ENCODE measurements around the gene LDLRAD2. TPM values are rescaled to one million over a fixed set of nuclear protein-coding genes. Genes with fewer than 3 reads are reported as not detected.
"Not testable (repeated sequence)": the region's sequence is repeated elsewhere in the genome, so short reads cannot be mapped to it uniquely, and the experiment has no call there.

The LDLRAD2 gene
- total and polyA plus RNA-seq, 2 donors (not counting 1 experiment from before 2014, with no cell fraction given) = not detected

- peak overlapping the region; percentile 45 for H3K4me2 ChIP-seq (ENCODE audit: extremely low read depth, insufficient read depth, low read length)
Measured at GRCh38 chr1:21764615-21765423, 47.2 kb upstream of the LDLRAD2 start.

GRCh38 chr1:21766210-21766609 lies 45.9 kb upstream of the LDLRAD2 start:
- Histone ChIP-seq H3K79me2 (ENCODE audit: control insufficient read depth, insufficient read depth, low read length) (peaks cover 46% of the 10 kb centered on the region), H3K27ac (ENCODE audit: insufficient read depth, low read length) (no peak overlapping the region), H2AFZ (ENCODE audit: low read length) (no peak overlapping the region), H3K4me1 (ENCODE audit: control insufficient read depth, extremely low read depth, insufficient read depth, low read length) (peaks cover 8% of the 10 kb centered on the region), H3K4me3 (replicated peaks in 1 of 4; ENCODE audit: control extremely low read depth in 1 of 4, insufficient read depth in 1 of 4, low read depth in 3 of 4, low read length in 4 of 4) (no peak overlapping the region), H3K9ac (ENCODE audit: insufficient read depth, low read length) (no peak overlapping the region), H3K27me3 (ENCODE audit: control insufficient read depth, insufficient read depth, low read length) (no peaks in the 10 kb centered on the region), H3K9me3 (ENCODE audit: control insufficient read depth, insufficient read depth, low read depth, low read length) (no peaks in the 10 kb centered on the region), H3K4me2 (ENCODE audit: extremely low read depth, insufficient read depth, low read length) (no peak overlapping the region), H4K20me1 (ENCODE audit: control insufficient read depth, extremely low read depth, insufficient read depth, low read length) (no peaks in the 10 kb centered on the region), H3K36me3 (ENCODE audit: control insufficient read depth, insufficient read depth, low read length) (no peaks in the 10 kb centered on the region)
- TF ChIP-seq EZH2 (IDR thresholded peaks at IDR 0.05; ENCODE audit: low read length, missing control alignments) (no peak), CTCF (conservative IDR thresholded peaks at IDR 0.05 in 1 of 2, IDR thresholded peaks at IDR 0.05 in 1 of 2; ENCODE audit: low read depth in 1 of 2, low read length in 2 of 2) (no peak)
- DNase-seq (ENCODE audit: low read depth in 2 of 2) = no peak

More at GRCh38 chr1:21764615-21765423, 47.2 kb upstream of the LDLRAD2 start:
- Histone ChIP-seq H3K4me1 (ENCODE audit: control insufficient read depth, extremely low read depth, insufficient read depth, low read length) (peaks cover 8% of the 10 kb centered on the region), H2AFZ (ENCODE audit: low read length) (no peak overlapping the region), H3K27ac (ENCODE audit: insufficient read depth, low read length) (peak overlapping the region; percentile 54), H3K27me3 (ENCODE audit: control insufficient read depth, insufficient read depth, low read length) (no peaks in the 10 kb centered on the region), H3K36me3 (ENCODE audit: control insufficient read depth, insufficient read depth, low read length) (no peaks in the 10 kb centered on the region), H3K4me3 (replicated peaks in 1 of 4; ENCODE audit: control extremely low read depth in 1 of 4, insufficient read depth in 1 of 4, low read depth in 3 of 4, low read length in 4 of 4) (no peak overlapping the region), H4K20me1 (ENCODE audit: control insufficient read depth, extremely low read depth, insufficient read depth, low read length) (no peaks in the 10 kb centered on the region), H3K79me2 (ENCODE audit: control insufficient read depth, insufficient read depth, low read length) (peaks cover 46% of the 10 kb centered on the region), H3K9me3 (ENCODE audit: control insufficient read depth, insufficient read depth, low read depth, low read length) (no peaks in the 10 kb centered on the region), H3K9ac (ENCODE audit: insufficient read depth, low read length) (no peak overlapping the region)
- TF ChIP-seq EZH2 (IDR thresholded peaks at IDR 0.05; ENCODE audit: low read length, missing control alignments) = no peak
- TF ChIP-seq CTCF (conservative IDR thresholded peaks at IDR 0.05 in 1 of 2, IDR thresholded peaks at IDR 0.05 in 1 of 2; ENCODE audit: low read depth in 1 of 2, low read length in 2 of 2) = no peak
- peak; percentile 89 to 93 for DNase-seq (ENCODE audit: low read depth in 2 of 2)

- not testable (repeated sequence) for H2AFZ ChIP-seq (ENCODE audit: low read length); H3K9ac ChIP-seq (ENCODE audit: insufficient read depth, low read length); DNase-seq (ENCODE audit: low read depth in 2 of 2); H3K27ac ChIP-seq (ENCODE audit: insufficient read depth, low read length); H3K9me3 ChIP-seq (ENCODE audit: control insufficient read depth, insufficient read depth, low read depth, low read length); H3K4me2 ChIP-seq (ENCODE audit: extremely low read depth, insufficient read depth, low read length); H4K20me1 ChIP-seq (ENCODE audit: control insufficient read depth, extremely low read depth, insufficient read depth, low read length); H3K4me3 ChIP-seq (replicated peaks in 1 of 4; ENCODE audit: control extremely low read depth in 1 of 4, insufficient read depth in 1 of 4, low read depth in 3 of 4, low read length in 4 of 4); H3K27me3 ChIP-seq (ENCODE audit: control insufficient read depth, insufficient read depth, low read length); H3K4me1 ChIP-seq (ENCODE audit: control insufficient read depth, extremely low read depth, insufficient read depth, low read length); H3K36me3 ChIP-seq (ENCODE audit: control insufficient read depth, insufficient read depth, low read length)
- H3K79me2 ChIP-seq (ENCODE audit: control insufficient read depth, insufficient read depth, low read length) = peaks cover 41% of the 10 kb centered on the region
Measured at GRCh38 chr1:21767106-21767505, 45.0 kb upstream of the LDLRAD2 start.

All from fibroblast of lung (primary cell).